SKM-1 treated with dmso at 0.1 percent for 144 hours (cell line): ENCODE measurements around the gene ESPN.
"Not testable (repeated sequence)": the region's sequence is repeated elsewhere in the genome, so short reads cannot be mapped to it uniquely, and the experiment has no call there.

Source experiments
- DNase-seq: peaks from one replicate; lab custom pipeline; 2025; ENCODE audit not compliant: unreplicated experiment; lab: John Stamatoyannopoulos, UW

Gene ESPN, protein sequence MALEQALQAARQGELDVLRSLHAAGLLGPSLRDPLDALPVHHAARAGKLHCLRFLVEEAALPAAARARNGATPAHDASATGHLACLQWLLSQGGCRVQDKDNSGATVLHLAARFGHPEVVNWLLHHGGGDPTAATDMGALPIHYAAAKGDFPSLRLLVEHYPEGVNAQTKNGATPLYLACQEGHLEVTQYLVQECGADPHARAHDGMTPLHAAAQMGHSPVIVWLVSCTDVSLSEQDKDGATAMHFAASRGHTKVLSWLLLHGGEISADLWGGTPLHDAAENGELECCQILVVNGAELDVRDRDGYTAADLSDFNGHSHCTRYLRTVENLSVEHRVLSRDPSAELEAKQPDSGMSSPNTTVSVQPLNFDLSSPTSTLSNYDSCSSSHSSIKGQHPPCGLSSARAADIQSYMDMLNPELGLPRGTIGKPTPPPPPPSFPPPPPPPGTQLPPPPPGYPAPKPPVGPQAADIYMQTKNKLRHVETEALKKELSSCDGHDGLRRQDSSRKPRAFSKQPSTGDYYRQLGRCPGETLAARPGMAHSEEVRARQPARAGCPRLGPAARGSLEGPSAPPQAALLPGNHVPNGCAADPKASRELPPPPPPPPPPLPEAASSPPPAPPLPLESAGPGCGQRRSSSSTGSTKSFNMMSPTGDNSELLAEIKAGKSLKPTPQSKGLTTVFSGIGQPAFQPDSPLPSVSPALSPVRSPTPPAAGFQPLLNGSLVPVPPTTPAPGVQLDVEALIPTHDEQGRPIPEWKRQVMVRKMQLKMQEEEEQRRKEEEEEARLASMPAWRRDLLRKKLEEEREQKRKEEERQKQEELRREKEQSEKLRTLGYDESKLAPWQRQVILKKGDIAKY

GRCh38 chr1:6424619-6425593 is at the start of gene ESPN:
Gene ESPN (plus strand): TSS chr1:6424776. CDS start chr1:6424956, 180 bp downstream.
- no peak for DNase-seq

DNA sequence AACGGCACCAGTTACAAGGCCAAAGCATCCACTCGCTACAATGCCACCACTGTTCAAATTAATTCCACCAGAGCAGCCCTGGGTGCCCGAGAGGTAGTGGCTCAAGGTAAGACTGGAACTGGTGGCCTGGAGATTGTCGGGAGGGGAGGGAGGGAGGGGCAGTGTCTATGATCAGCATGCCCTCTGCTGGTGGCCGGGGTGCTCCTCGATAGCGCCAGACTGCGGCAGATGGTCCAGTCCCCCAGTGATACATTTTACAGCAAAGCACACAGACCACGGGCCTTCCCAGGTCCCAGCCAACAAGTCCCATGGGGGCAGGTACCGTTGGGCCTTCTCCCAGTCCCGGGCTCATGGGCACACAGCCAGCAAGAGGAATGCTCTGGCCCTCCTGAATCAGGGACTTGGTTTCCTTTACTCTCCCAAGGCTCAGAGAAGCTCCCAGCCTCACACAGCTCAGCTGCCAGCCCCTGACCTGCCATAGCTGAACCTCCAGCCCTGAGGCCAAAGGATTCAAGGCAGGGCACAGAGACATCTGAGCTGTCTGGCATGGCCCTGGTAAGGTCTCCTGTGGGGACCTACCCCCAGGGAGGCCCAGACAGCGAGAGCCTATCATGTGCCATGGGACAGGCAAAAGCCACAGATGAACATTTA is 46.4 kb upstream of the ESPN start:
- DNase-seq: no peak

DNA sequence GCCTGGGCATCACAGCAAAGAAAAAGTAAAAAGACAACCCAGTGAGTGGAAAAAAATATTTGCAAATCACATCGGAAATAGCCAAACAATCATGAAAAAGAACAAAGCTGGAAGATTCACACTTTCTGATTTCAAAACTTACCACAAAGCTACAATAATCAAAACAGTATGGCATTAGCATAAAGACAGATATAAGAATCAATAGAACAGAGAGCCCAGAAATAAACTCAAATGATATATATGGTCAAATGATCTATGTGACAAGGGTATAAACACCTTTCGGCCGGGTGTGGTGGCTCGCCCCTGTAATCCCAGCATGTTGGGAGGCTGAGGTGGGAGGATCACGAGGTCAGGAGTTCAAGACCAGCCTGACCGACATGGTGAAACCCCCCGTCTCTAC is 44.5 kb upstream of the ESPN start:
- no peak for DNase-seq

GRCh38 chr1:6384135-6384534 is 40.4 kb upstream of the ESPN start:
- DNase-seq: no peak

DNA sequence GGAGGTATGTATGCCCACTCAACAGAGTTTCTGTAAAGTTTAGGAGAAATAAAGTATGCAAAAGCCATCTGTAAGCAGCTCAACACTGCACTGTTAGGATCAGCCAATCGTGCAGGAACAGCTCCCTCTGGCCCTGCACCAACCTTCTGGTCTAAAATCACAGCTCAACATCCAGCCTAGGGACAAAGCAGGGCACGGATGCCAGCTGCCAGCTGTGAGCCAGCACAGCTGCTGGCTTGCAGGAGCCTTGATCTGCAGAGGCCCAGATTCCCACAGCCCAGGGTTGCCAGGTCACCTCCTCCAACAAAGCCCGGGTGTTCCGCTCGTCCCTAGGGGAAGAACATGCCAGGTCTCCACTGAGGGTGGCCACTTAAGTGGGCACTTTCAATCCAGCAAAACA is 39.6 kb upstream of the ESPN start:
- DNase-seq: no peak

GRCh38 chr1:6385488-6386191 is 38.9 kb upstream of the ESPN start:
- DNase-seq: no peak

- no peak for DNase-seq
Measured at GRCh38 chr1:6386371-6386949, 38.1 kb upstream of the ESPN start.

DNA sequence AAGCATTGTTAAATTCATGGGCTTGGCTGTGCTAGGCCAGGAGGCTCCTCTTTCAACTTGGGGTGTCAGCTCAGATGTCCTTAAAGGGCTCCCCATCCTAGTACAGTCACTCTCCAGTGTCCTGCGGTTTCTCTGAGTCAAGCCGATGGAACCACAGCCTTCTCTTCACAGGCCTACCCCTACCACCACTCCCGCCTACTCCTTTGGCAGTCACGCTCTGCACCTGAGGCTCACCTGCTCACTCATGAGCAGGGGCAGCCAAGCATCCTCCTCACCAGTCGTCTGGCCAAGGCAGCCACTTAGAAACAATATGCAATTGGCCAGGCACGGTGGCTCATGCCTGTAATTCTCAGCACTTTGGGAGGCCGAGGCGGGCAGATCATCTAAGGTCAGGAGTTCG is 34.6 kb upstream of the ESPN start:
- DNase-seq: no peak

DNA sequence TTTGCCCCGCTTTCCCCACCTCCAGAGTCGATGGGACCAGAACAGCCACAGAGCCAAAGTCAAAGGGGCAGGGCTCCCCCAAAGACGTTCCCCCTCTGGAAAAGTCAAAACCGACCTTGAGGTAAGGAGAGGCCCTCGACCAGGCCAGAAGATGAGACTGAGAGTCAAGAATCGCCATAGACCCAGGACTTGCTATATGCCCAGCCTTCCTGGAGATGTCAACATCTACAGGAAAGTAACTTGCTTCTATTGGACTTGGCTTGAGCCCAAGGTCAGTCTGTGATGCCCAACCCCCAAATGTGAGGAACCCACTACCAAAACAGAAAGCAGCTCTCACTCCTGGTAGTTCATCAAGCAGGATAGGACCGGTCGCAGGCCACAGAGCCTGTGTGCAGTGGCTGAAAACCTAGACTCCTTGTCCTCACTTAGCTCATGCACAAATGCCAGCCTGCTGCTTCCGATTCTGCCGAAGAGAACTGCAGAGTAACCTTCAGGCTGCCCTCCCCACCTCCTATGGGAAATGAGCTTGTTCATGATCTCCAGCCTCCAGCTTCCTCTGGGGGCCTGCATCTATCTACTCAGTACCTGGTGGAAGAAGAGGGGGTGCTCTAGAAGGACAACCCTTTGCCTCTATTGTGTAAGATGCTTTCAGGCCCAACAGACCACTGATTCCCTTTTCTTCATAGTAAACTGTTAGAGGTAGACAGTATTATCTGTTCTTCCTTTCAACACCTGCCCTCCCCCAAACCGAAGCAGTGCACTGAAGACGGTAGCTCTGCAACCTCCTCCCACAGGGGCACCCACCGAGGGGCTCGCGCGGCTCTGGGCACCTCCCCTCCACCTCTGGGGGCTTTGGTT is 32.4 kb upstream of the ESPN start:
- DNase-seq: no peak

DNA sequence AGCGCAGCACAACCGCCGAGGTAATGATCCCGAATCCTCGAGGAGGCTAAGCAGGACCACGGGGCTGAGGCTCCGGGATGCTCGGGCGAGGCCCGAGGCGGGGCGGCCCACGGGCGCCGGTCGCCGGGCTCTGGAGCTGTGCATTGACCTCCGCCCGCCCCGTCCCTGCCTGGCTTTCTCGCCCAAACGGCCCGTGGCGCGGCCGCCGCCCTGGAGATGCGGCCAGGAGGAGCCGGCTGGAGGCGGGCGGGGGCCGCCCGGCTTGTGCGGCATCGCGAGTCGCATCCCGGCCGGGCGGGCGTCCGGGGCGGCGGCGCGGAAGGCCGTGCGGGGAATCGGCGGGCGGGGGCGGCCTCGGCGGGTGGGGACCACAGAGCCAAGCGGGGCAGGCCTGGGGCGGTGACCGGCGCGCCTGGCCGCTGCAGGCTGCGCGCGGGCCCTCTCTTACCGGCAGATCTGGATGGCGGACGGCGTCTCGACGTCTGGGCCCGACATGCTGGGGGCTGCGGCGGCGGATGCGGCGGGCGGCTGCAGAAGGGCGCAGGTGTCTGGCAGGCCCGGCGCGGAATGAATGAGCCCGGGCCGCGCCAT is 31.7 kb upstream of the ESPN start:
- DNase-seq: no peak

- DNase-seq: peak; percentile 90
Measured at GRCh38 chr1:6393400-6394187, 31.0 kb upstream of the ESPN start, which contains the start of gene ACOT7. Gene ACOT7 (minus strand): TSS chr1:6393767. CDS start chr1:6393399, 368 bp downstream.

- not testable (repeated sequence) for DNase-seq
Measured at GRCh38 chr1:6395130-6395529, 29.4 kb upstream of the ESPN start.

DNA sequence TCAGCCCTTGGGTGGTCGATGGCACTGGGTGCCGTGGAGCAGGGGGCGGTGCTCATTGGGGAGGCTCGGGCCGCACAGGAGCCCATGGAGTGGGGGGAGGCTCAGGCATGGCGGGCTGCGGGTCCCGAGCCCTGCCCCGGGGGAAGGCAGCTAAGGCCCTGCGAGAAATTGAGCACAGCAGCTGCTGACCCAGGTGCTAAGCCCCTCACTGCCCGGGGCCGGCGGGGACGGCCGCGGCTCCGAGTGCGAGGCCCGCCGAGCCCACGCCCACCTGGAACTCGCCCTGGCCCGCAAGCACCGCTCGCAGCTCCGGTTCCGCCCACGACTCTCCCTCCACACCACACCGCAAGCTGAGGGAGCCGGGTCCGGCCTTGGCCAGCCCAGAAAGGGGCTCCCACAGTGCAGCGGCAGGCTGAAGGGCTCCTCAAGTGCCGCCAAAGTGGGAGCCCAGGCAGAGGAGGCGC is 28.8 kb upstream of the ESPN start:
- DNase-seq: not testable (repeated sequence)

DNA sequence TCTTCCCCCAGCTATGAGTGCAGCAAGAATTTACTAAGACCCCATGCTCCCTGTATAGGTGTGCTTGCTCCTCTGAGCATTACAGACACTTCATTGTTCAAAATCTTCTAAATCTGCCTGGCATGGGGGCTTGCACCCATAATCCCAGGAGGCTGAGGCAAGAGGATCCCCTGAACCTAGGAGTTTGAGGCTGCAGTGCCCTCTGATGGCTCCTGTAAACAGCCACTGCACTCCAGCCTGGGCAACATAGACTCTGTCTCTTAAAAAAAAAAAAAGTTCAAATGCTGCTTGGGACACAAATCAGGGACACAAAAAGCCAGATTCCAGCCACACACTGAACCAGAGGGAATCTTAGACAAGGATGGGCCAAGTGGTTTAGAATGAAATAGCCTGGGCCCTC is 27.6 kb upstream of the ESPN start:
- no peak for DNase-seq

DNA sequence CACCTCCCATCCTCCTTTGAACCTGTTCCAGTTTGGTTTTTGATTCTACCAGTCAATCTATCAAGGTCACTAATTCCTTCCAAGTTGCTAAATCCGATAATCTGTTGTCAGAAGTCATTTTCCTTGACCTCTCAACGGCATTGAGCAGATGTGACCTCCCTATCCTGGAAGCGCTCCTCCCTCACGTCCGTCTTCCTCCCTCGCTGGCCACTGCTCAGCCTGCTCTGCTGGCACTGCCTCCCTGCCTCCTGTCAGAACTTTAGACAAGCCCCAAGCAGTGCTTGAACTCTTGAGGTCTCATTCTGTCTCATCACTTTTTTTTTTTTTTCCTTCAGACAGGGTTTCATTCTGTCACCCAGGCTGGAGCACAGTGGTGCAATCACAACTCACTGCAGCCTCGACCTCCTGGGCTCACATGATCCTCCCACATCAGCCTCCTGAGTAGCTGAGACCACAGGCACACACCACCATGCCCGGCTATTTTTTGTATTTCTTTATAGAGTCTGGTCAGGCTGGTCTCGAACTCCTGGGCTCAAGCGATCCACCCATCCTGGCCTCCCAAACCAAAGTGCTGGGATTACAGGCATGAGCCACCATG is 26.6 kb upstream of the ESPN start:
- no peak for DNase-seq

- no peak for DNase-seq
Measured at GRCh38 chr1:6399294-6399693, 25.3 kb upstream of the ESPN start.

GRCh38 chr1:6401673-6402072 is 22.9 kb upstream of the ESPN start:
- peak; percentile 83 for DNase-seq
